ENCODE results near the gene GRIN2C.

GRCh38 chr17:74846621-74847020, 13.1 kb downstream of the GRIN2C start:
- TF ChIP-seq CTCF (IDR thresholded peaks at IDR 0.05; ENCODE audit: borderline replicate concordance, extremely low read depth, low read length, poor library complexity, severe bottlenecking) = no peak
- no peak for TF ChIP-seq EZH2 (IDR thresholded peaks at IDR 0.05; ENCODE audit: borderline replicate concordance, low read depth, low read length, severe bottlenecking)

All from DND-41 (cell line).